Measurements from ENCODE around the gene HSF4.

The HSF4 gene

DNA sequence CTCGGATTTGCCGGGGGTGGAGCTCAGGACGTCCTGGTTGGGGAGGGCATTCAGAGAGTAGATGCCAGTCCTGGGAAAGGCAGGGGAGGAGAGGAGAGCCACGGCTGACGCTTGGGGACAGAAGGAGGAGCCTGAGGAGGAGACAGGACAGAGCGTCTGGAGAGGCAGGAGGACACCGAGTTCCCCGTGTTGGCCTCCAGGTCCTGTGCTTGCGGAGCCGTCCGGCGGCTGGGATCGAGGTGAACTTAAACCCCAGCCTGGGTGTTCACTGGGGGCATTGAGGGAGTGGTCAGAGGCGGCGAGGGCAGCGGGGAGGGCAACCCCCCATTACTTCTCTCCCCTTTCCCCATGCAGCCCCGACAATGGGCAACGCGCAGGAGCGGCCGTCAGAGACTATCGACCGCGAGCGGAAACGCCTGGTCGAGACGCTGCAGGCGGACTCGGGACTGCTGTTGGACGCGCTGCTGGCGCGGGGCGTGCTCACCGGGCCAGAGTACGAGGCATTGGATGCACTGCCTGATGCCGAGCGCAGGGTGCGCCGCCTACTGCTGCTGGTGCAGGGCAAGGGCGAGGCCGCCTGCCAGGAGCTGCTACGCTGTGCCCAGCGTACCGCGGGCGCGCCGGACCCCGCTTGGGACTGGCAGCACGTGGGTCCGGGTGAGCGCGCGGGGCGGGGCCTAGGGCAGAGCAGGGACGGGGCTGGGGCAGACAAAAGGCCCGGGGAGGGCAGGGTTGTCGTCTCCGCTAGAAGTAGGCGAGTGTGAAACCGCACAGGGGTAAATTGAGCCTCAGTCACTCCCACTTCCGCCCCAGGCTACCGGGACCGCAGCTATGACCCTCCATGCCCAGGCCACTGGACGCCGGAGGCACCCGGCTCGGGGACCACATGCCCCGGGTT lies 9.5 kb downstream of the HSF4 start:
- DNase-seq (ENCODE audit: low read depth in 2 of 2), result peak; percentile 76 to 91
- peak overlapping the region; percentile 53 for H3K4me3 ChIP-seq (replicated peaks in 1 of 2; ENCODE audit: low read depth in 2 of 2, low read length in 2 of 2)
- TF ChIP-seq CTCF (IDR thresholded peaks at IDR 0.05; ENCODE audit: low read depth, low read length), result peak; percentile 12

DNA sequence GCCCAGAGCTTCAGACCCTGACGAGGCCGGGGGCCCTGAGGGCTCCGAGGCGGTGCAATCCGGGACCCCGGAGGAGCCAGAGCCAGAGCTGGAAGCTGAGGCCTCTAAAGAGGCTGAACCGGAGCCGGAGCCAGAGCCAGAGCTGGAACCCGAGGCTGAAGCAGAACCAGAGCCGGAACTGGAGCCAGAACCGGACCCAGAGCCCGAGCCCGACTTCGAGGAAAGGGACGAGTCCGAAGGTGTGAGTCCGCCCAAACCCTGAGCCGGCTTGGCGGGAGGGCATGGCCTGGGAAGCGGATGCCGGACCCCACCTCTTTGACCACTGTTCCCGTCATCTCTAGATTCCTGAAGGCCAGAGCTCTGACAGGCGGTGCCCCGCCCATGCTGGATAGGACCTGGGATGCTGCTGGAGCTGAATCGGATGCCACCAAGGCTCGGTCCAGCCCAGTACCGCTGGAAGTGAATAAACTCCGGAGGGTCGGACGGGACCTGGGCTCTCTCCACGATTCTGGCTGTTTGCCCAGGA lies 10.2 kb downstream of the HSF4 start:
- TF ChIP-seq CTCF (IDR thresholded peaks at IDR 0.05; ENCODE audit: low read depth, low read length), result no peak
- H3K4me3 ChIP-seq (replicated peaks in 1 of 2; ENCODE audit: low read depth in 2 of 2, low read length in 2 of 2), result peak overlapping the region; percentile 53
- DNase-seq (ENCODE audit: low read depth in 2 of 2), result no peak

DNA sequence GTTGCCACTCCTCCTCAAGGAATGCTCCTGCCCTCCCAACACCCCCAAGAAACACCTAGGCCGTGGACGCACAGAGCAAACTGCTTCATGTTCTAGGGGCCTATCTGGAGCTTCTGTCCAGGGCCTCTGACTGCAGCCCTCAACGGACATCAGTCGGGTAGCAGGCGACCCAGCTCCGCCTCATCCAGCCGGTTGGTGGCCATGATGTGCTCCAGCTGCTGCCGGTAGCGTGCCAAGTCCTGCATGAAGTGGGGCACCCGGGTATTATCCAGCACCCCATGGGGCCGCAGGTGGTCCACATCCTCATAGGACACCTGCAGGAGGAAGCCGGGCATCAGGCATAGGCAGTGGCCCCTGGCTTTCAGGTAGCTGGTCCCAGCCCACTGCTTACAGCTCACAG lies 12.1 kb downstream of the HSF4 start:
- H3K4me3 ChIP-seq (replicated peaks in 1 of 2; ENCODE audit: low read depth in 2 of 2, low read length in 2 of 2), result no peak overlapping the region
- TF ChIP-seq CTCF (IDR thresholded peaks at IDR 0.05; ENCODE audit: low read depth, low read length), result no peak
- DNase-seq (ENCODE audit: low read depth in 2 of 2), result no peak

- H3K4me3 ChIP-seq (replicated peaks in 1 of 2; ENCODE audit: low read depth in 2 of 2, low read length in 2 of 2), result peak overlapping the region; percentile 42 to 43
- DNase-seq (ENCODE audit: low read depth in 2 of 2), result peak; percentile 55 to 59
- TF ChIP-seq CTCF (IDR thresholded peaks at IDR 0.05; ENCODE audit: low read depth, low read length), result peak; percentile 3
Observed at GRCh38 chr16:67177743-67178699, 13.5 kb downstream of the HSF4 start.

GRCh38 chr16:67179421-67180080 lies 15.0 kb downstream of the HSF4 start:
- H3K4me3 ChIP-seq (replicated peaks in 1 of 2; ENCODE audit: low read depth in 2 of 2, low read length in 2 of 2), result no peak overlapping the region
- no peak for TF ChIP-seq CTCF (IDR thresholded peaks at IDR 0.05; ENCODE audit: low read depth, low read length)
- no peak for DNase-seq (ENCODE audit: low read depth in 2 of 2)

DNA sequence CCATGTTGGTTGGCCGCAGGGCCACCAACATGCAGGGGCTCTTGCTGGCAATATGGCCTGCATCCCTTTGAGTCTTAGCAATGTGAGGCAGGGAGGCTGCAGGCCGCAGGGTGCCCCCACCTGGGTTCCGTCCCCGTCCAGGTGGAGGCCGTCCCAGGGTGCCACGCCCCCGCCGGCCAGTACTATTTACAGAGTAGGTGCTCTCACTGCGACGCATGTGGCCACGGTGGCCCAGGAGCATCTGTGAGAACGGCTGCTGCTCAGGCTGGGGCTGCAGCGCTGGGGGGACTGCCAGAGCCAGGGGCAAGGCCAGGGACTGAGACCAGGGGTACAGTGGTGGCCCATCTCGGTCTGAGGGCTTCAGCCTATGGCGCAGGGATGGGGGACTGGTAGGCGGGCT lies 15.6 kb downstream of the HSF4 start:
- no peak for TF ChIP-seq CTCF (IDR thresholded peaks at IDR 0.05; ENCODE audit: low read depth, low read length)
- no peak for DNase-seq (ENCODE audit: low read depth in 2 of 2)
- no peak overlapping the region for H3K4me3 ChIP-seq (replicated peaks in 1 of 2; ENCODE audit: low read depth in 2 of 2, low read length in 2 of 2)
